Measurements from ENCODE around the gene C1orf21. TPM values are rescaled to one million over a fixed set of nuclear protein-coding genes. Genes with fewer than 3 reads are reported as not detected.

The C1orf21 gene
- total RNA-seq, 1 donor from 2014 or later = 44.6 TPM

DNA sequence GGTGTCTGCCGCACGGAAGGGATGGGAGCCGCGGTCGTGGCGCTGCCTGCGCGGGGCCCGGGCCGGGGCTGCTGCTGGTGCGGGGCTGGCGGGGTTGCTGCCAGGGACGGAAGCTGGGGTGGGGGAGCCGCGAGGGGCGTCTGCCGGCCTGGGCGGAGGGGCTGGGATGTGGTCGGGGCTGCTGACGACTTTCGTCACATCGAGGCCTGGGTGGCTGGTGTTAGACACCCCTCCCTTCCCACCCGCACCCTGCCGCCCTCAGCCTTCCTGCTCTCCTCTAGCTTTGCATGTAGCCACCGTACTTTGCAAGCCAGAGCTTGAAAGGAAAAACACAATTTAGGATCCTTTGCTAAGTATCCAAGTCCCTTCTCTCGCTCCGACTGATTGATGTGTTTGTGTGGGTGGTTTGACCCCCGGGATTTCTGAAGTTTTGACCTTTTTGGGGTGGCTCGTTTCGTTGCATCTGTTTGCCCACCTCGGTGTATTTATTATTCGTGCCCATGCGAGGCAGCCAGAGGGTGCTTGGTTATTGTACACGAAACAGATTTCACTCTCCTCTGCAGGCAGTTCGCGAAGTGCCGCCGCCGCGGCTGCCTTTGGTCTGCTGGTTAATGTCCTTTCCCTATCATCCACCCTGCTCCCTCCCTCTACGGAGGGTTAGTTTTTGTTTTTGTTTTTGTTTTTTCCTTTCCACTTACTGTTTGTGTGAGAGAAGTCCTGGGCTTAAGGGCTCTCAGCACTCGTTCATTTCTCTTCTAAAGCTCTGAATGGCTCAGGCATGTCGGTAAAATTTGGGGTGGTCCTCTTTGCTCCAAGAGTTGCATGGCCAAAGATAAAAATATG, 868 bp downstream of the C1orf21 start:
- Mint-ChIP-seq H3K4me1 (ENCODE audit: unreplicated experiment) (peaks cover 28% of the 10 kb centered on the region), H3K27ac (peak overlapping the region; percentile 69), H3K27me3 (peaks cover 40% of the 10 kb centered on the region), H3K36me3 (no peaks in the 10 kb centered on the region), H3K9me3 (no peaks in the 10 kb centered on the region), H3K4me3 (peak overlapping the region; percentile 91)
- DNase-seq (ENCODE audit: extremely low spot score, unreplicated experiment) = no peak
- TF ChIP-seq, protein P1, sequence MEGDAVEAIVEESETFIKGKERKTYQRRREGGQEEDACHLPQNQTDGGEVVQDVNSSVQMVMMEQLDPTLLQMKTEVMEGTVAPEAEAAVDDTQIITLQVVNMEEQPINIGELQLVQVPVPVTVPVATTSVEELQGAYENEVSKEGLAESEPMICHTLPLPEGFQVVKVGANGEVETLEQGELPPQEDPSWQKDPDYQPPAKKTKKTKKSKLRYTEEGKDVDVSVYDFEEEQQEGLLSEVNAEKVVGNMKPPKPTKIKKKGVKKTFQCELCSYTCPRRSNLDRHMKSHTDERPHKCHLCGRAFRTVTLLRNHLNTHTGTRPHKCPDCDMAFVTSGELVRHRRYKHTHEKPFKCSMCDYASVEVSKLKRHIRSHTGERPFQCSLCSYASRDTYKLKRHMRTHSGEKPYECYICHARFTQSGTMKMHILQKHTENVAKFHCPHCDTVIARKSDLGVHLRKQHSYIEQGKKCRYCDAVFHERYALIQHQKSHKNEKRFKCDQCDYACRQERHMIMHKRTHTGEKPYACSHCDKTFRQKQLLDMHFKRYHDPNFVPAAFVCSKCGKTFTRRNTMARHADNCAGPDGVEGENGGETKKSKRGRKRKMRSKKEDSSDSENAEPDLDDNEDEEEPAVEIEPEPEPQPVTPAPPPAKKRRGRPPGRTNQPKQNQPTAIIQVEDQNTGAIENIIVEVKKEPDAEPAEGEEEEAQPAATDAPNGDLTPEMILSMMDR (conservative IDR thresholded peaks at IDR 0.05) = no peak

GRCh38 chr1:184388319-184388889, 1.6 kb downstream of the C1orf21 start:
- peaks cover 5% of the 10 kb centered on the region for H3K36me3 Mint-ChIP-seq
- TF ChIP-seq, protein P1 (conservative IDR thresholded peaks at IDR 0.05) = no peak
- peak overlapping the region; percentile 69 for H3K27ac Mint-ChIP-seq
- H3K4me3 Mint-ChIP-seq = peak overlapping the region; percentile 91
- no peak for DNase-seq (ENCODE audit: extremely low spot score, unreplicated experiment)
- H3K9me3 Mint-ChIP-seq = no peaks in the 10 kb centered on the region
- peaks cover 34% of the 10 kb centered on the region for H3K27me3 Mint-ChIP-seq
- H3K4me1 Mint-ChIP-seq (ENCODE audit: unreplicated experiment) = peaks cover 33% of the 10 kb centered on the region

DNA sequence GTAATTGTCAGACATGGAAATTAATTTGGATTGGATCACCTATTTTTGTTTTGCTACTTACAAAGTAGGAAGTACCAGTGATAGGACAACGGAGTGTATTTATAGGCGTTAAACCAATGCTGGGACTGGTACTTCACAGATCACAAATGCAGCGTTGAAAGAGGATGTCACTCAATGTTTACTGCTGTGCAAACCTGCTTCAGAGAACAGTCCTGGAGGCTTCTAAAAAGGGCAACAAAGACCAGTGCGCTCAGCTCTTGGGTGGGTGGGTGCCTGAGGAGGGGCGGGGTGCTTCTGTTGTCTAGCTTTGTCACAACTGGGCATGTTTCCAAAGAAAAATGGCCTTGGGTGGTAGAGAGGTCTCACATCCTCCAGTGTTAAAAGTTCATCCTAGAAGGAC, 2.1 kb downstream of the C1orf21 start:
- TF ChIP-seq, protein P1 (conservative IDR thresholded peaks at IDR 0.05) = no peak
- H3K4me1 Mint-ChIP-seq (ENCODE audit: unreplicated experiment) = peaks cover 34% of the 10 kb centered on the region
- H3K27me3 Mint-ChIP-seq = peaks cover 29% of the 10 kb centered on the region
- no peak for DNase-seq (ENCODE audit: extremely low spot score, unreplicated experiment)
- H3K36me3 Mint-ChIP-seq = peaks cover 6% of the 10 kb centered on the region
- H3K4me3 Mint-ChIP-seq = peak overlapping the region; percentile 91
- H3K27ac Mint-ChIP-seq = peak overlapping the region; percentile 69
- H3K9me3 Mint-ChIP-seq = no peaks in the 10 kb centered on the region

DNA sequence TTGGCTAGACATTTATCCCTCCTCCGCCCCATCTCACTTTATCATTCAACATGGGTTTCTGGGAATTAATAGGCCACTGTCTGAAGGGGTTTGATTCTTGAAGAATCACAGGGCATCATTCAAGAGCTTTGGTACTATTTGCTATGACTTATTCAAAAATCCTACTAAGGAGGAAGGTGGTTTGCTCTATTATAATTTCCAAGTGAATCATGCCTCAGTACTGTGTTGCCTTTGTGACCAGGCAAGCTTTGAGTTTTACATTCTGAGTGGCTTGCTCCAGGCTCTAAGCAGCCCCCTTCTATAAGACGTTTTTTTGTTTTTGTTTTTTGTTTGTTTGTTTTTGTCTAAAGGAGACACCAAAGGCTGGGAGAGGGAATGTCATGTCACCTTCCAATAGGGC, 2.6 kb downstream of the C1orf21 start:
- H3K27ac Mint-ChIP-seq = peak overlapping the region; percentile 53
- H3K9me3 Mint-ChIP-seq = no peaks in the 10 kb centered on the region
- peak overlapping the region; percentile 91 for H3K4me3 Mint-ChIP-seq
- TF ChIP-seq, protein P1 (conservative IDR thresholded peaks at IDR 0.05) = no peak
- peaks cover 34% of the 10 kb centered on the region for H3K4me1 Mint-ChIP-seq (ENCODE audit: unreplicated experiment)
- DNase-seq (ENCODE audit: extremely low spot score, unreplicated experiment) = no peak
- H3K36me3 Mint-ChIP-seq = peaks cover 6% of the 10 kb centered on the region
- H3K27me3 Mint-ChIP-seq = peaks cover 24% of the 10 kb centered on the region

DNA sequence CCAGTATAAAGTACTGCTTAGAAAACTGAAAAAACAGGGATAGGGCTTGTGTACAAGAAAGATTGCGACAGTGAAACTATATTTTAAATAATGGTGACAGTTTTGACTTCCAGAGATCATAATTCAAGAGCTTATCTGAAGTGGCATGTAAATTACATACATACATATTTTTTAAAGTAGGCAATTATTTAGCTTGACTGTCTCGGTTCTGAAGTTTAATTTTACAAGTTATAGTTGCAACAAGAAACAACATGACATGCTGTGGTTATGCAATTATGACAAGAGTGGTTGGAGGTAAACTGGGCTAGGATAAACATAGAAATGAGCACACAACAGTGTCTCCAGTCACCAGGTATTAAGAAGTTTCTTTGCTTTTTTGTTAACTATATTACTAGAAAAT, 4.1 kb downstream of the C1orf21 start:
- TF ChIP-seq, protein P1 (conservative IDR thresholded peaks at IDR 0.05) = no peak
- no peak for DNase-seq (ENCODE audit: extremely low spot score, unreplicated experiment)
- Mint-ChIP-seq H3K4me1 (ENCODE audit: unreplicated experiment) (peaks cover 32% of the 10 kb centered on the region), H3K4me3 (peak overlapping the region; percentile 73), H3K9me3 (peaks cover under 1% of the 10 kb centered on the region), H3K36me3 (peaks cover 6% of the 10 kb centered on the region), H3K27ac (peak overlapping the region; percentile 75), H3K27me3 (peaks cover 13% of the 10 kb centered on the region)
